DMS53 treated with DMSO at 0.1 percent for 48 hours (cell line): ENCODE results near the gene SAMD4A.
"Not testable (repeated sequence)": the region's sequence is repeated elsewhere in the genome, so short reads cannot be mapped to it uniquely, and the experiment has no call there.

Experiments used
- DNase-seq: peaks from one replicate; lab custom pipeline; 2025; ENCODE audit not compliant: unreplicated experiment; lab: John Stamatoyannopoulos, UW

SAMD4A gene

GRCh38 chr14:54722791-54723432 lies 156.0 kb downstream of the SAMD4A start:
- no peak for DNase-seq

- DNase-seq, result no peak
Measured at GRCh38 chr14:54724123-54724522, 157.2 kb downstream of the SAMD4A start.

- no peak for DNase-seq
Measured at GRCh38 chr14:54724676-54725325, 157.9 kb downstream of the SAMD4A start.

DNA sequence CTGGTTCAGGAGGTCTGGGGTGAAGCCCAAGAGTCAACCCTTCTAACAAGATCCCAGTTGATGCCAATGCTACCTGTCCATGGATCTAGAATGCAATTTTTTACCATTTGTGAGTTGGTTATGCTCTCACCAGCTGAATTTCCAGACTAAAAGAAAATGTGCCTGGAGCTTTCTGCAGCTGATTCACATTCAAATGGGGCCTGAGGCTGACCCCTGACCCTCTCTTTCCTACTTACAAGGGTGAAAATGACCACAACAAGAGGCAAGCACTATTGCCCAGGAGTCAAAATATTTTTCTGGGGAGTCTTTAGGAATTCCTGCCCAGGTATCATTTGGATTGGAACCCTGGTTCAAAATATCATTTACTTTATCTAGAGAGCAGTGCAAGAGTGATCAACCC lies 159.1 kb downstream of the SAMD4A start:
- DNase-seq, result no peak

DNA sequence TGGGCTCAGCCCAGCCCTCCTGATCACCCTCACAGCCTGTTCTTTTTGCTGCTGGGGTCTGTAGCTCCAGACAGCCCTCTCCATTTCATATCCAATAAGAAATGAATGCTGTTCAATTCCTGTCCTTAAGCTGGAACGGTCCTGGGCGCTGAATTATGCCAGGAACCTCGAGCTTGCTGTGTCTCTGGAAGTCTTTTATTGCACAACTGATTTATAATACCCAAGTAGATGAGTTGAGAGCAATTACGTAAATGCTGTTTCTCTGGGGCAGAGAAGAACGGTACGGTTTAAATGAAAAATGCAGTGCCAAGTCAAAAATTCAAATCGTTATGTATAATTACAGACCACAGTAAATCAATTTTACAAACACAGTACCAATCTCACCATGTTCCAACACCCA lies 161.0 kb downstream of the SAMD4A start:
- no peak for DNase-seq

GRCh38 chr14:54728700-54729527 lies 162.0 kb downstream of the SAMD4A start:
- no peak for DNase-seq

DNA sequence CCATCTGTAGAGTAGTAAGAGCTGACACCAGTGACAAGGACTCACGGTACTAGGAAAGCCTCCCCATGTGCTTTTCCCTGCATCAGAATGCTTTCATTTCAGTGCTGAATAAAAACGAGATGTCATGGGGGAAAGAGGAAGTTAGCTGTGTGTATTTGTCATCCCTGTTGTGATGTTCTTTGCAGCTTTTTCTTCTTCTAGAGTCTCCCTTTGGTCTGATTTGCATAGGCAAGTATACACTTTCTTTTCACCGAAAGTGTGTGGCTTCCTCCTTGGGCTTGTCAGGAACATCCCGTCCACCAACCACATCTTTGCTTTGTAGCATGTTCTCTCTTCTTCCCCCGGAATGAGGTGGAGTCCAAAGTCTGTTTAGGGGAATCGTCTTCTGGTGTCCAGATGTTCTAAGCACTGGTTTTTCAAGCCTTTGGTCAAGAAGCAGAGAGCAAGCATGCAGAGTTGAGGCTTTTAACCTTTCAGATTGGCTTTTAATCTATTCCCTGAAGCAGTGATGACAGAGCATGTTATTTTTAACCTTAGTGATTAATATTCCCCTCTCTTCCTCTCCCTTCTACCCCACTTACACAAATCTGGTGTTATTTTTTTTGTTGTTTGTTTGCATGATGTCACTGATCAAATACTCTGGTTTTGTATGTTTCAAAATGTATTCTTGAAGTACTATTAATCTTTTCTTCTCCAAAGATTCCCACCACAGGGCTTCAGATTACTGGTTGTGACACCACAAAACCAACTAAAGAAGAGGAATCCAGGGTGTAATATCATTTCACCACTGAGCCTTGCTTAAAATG lies 163.4 kb downstream of the SAMD4A start:
- no peak for DNase-seq

GRCh38 chr14:54734966-54735365 lies 168.0 kb downstream of the SAMD4A start:
- no peak for DNase-seq

DNA sequence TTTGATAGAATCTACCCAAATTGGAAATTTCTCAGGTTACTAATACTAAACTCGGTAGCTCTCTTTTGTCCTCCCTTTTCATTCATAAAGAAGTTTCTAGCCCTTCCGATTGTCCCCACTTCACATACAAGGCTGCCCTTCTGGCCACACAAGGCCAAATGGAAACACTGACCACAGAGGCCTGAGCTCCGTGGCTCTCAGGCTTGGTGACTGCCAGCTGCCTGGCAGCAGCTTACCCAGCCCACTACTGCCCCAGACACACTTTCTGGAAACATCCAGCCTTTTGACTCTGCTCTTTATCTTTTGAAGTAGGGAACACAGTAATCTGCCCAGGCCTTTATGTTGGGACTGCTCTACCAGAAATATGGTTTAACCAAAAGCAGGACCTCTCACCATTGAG lies 168.5 kb downstream of the SAMD4A start:
- no peak for DNase-seq

- no peak for DNase-seq
Measured at GRCh38 chr14:54737132-54737711, 170.3 kb downstream of the SAMD4A start.

DNA sequence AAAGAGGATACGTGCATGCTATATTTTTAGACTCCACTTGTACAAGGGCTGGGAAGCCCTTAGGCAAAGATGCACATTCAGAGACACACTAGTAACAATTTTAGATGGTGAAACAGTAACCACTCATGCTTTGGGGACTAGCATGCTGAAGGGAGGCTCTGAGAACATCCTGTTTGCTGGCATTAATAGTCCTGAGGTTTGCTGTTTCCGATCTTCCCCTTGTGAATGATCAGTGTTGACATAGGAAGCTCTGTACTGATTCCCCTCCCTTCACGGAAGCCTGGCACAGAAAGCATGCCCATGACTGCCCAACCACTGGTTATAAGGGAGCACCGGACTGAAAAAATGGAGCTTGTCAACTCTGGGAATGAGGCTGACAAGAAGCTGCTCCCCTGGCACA lies 171.1 kb downstream of the SAMD4A start:
- no peak for DNase-seq

GRCh38 chr14:54739514-54739913 lies 172.6 kb downstream of the SAMD4A start:
- no peak for DNase-seq

GRCh38 chr14:54742492-54743350 lies 175.8 kb downstream of the SAMD4A start:
- DNase-seq, result no peak

DNA sequence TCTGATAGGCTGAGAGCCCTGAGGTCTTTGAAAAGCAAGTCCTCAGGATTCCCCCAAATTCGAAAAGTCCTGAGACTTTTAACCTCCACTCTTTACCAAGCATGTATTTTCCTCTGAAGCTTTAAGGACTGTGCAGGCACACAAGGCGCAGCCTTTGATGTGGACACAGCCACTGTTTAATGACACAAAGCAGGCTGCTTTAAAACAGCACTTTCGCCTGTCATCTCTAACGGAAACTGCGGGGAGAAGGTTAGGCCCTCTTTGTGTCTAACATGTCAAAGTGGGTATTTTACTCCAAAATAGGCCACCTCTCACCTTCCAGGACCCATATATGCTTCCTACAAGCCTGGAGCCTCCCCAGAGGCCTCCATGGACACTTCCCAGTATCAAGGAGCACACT lies 176.5 kb downstream of the SAMD4A start:
- DNase-seq, result no peak

GRCh38 chr14:54746019-54746418 lies 179.1 kb downstream of the SAMD4A start:
- no peak for DNase-seq

GRCh38 chr14:54747616-54748015 lies 180.7 kb downstream of the SAMD4A start:
- DNase-seq, result no peak

DNA sequence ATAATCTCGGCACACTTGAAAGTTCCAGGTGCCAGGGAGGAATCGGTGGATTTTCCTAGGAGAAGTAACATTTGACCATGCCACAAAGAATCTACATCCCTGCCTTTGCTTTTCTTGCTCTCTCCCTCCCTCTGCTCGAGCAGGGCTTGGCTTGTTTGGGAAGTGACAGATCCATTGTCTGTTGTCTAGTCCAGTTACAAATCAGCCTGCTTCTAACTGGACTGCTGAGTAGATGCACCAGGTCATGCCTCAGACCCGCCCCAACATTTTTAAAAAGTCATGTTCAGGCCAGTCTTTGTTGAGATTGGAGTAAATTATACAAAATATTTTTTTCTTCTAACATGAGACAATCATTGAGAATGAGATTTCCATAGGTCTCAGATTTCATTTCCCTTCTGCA lies 182.3 kb downstream of the SAMD4A start:
- no peak for DNase-seq

- no peak for DNase-seq
Measured at GRCh38 chr14:54749727-54750126, 182.8 kb downstream of the SAMD4A start.

DNA sequence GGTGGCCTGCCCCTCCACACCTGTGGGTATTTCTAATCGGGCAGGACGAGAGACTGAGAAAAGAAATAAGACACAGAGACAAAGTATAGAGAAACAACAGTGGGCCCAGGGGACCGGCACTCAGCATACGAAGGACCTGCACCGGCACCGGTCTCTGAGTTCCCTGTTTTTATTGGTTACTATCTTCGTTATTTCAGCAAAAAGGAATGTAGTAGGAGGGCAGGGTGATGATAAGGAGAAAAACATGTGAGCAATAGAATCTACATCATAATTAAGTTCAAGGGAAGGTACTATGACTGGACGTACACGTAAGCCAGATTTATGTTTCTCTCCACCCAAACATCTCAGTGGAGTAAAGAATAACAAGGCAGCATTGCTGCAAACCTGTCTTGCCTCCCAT lies 185.7 kb downstream of the SAMD4A start:
- DNase-seq, result not testable (repeated sequence)

- DNase-seq, result not testable (repeated sequence)
Measured at GRCh38 chr14:54753396-54753795, 186.5 kb downstream of the SAMD4A start.
